Measurements from ENCODE around the gene IGFN1. TPM values are rescaled to one million over a fixed set of nuclear protein-coding genes. Genes with fewer than 3 reads are reported as not detected.
"Not testable (repeated sequence)": the region's sequence is repeated elsewhere in the genome, so short reads cannot be mapped to it uniquely, and the experiment has no call there.

IGFN1 gene
- total RNA-seq, 1 experiment from 2014 or later = 0.24 TPM

DNA sequence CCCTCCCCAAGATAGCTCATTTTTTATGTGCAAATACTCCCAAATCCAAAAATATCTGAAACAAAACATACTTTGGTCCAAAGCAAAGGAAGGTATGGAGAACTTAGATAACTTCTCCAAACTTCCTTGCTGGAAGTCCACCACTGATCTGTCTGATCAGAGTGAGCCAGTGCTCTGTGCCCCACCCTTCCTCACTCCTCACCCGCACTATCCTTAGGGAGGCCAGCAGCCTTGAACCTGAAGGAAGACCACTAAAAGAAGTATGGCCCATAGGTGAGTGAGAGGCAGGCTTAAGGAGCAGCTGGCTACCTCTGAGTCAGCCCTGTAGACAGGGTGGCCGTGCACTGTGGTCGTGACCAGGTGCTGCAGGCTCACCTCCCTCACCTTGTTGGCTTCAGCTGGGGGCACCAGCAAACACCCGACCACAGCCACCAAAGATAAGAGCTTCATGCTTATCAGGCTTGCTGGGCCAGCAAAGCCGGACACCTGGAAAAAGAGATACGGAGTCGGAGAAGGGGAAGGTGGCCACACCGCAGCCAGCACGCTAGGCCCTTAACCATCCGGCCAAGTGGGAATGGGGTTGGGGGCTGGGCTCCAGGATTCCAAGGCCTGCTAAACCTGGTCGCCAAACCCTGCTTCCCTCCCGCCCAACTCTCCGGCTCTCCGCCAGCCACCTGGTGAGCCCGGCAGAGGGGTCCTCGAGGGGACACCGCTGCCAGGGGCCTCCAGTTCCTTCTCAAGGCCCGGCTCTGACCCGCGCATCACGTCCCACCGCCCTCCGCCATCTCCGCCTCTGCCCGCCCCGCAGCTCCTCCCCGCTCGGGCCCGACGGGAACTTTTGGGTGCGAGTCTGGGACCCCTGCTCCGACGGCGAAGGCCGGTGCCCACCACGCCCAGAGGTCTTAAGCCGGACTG lies 36.9 kb upstream of the IGFN1 start:
- Histone ChIP-seq H3K4me3 (ENCODE audit: insufficient read depth, low read depth, low read length) (peak overlapping the region; percentile 69), H3K36me3 (replicated peaks; ENCODE audit: control insufficient read depth, insufficient read depth, low read length) (peaks cover 28% of the 10 kb centered on the region), H3K27me3 (ENCODE audit: control insufficient read depth, insufficient read depth, low read length) (no peaks in the 10 kb centered on the region; the same call in 1 of the 2 replicates)
- DNase-seq = no peak

DNA sequence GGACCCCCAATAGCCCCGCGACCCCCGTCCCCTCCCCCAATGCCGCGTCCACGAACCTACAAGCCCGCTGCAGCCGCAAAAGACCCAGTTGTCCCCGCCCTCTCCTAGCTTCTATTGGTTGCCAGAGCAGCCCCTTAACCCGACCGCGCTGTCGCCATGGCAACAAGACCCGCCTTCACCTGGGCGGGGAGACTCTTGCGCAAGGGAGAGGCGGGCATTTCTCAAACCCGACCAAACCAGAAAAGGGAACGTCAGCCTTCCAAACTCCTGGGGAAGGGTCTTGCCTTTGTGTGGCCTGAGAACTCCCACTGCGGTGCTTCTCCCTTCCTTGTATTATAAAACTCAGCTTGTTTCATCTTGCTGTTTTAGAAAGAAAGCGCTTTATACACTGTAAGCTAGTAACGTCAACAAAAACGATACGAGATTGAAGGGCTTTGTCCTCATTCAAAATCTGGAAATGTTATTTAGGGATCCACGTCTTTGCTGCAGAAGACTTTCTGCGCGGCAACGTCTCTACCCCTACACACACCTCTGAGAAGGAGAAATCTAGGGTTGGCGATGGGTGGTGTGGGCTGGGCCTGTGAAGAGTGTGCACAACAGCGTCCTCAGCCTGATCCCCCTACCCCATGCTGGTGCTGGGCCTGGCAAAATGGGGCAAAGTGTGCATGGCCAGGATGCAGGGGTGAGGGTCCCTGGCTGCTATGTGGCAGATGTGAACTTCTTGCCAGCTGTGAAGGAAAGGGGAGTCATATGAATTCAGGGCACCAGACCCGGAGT lies 36.0 kb upstream of the IGFN1 start, which contains the start of gene TMEM9:
TMEM9 (minus strand) TSS at position 86 of the 777 bp plus-strand sequence. CDS start 551 bp downstream, outside the sequence.
- H3K4me3 ChIP-seq (ENCODE audit: insufficient read depth, low read depth, low read length) = peak within 1 kb of the TSS; percentile 69
- H3K36me3 ChIP-seq (replicated peaks; ENCODE audit: control insufficient read depth, insufficient read depth, low read length) = peaks cover 23% of the 10 kb centered on the region

GRCh38 chr1:201155354-201155753 lies 35.3 kb upstream of the IGFN1 start:
- Histone ChIP-seq H3K36me3 (replicated peaks; ENCODE audit: control insufficient read depth, insufficient read depth, low read length) (peaks cover 15% of the 10 kb centered on the region), H3K4me3 (ENCODE audit: insufficient read depth, low read depth, low read length) (no peak overlapping the region), H3K27me3 (ENCODE audit: control insufficient read depth, insufficient read depth, low read length) (no peaks in the 10 kb centered on the region; the same call in 1 of the 2 replicates)
- no peak for DNase-seq

More for the DNA sequence above, 36.0 kb upstream of the IGFN1 start, which contains the start of gene TMEM9:
- H3K27me3 ChIP-seq (ENCODE audit: control insufficient read depth, insufficient read depth, low read length) = no peaks in the 10 kb centered on the region; the same call in 1 of the 2 replicates
- DNase-seq = peak; percentile 96

DNA sequence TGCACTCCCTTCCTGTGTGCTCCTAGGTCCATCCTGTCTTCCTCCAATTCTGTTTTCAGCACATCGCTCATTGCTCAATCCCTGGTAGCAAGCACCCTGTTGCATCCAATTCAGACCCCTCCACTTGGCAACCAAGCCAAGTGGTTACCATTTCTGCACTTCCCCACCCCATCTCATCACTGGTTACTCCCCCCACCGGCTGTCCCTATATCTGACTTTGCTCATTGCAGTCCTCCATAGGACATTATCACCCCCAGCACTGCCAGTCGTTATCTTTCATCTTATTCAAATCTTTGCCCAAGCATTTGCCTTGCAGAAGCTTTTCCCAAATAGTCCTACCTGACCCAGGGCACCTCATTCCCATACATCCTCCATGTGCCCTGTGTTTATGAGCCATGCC lies 34.3 kb upstream of the IGFN1 start:
- Histone ChIP-seq H3K36me3 (replicated peaks; ENCODE audit: control insufficient read depth, insufficient read depth, low read length) (peaks cover 8% of the 10 kb centered on the region; the same call in 1 of the 2 replicates), H3K27me3 (ENCODE audit: control insufficient read depth, insufficient read depth, low read length) (no peaks in the 10 kb centered on the region; the same call in 1 of the 2 replicates), H3K4me3 (ENCODE audit: insufficient read depth, low read depth, low read length) (no peak overlapping the region)
- DNase-seq = no peak

GRCh38 chr1:201156819-201157218 lies 33.8 kb upstream of the IGFN1 start:
- Histone ChIP-seq H3K36me3 (replicated peaks; ENCODE audit: control insufficient read depth, insufficient read depth, low read length) (peaks cover 4% of the 10 kb centered on the region; the same call in 1 of the 2 replicates), H3K4me3 (ENCODE audit: insufficient read depth, low read depth, low read length) (no peak overlapping the region), H3K27me3 (ENCODE audit: control insufficient read depth, insufficient read depth, low read length) (no peaks in the 10 kb centered on the region; the same call in 1 of the 2 replicates)
- DNase-seq = no peak

DNA sequence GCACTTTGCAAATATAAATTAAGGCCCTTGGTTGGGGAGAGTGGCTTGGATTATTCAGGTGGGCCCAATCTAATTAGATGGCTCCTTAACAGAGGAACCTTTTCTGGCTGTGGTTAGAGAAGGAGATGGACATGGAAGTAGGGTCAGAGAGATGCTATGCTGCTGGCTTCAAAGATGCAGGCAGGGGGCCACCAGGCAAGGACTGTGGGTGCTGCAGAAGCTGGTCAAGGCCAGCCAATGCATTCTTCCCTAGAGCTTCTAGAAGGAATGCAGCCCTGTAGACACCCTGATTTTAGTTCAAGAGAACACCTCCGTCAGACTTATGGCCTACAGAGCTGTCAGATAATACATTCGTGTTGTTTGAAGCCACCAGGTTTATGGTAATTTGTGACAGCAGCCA lies 32.7 kb upstream of the IGFN1 start:
- Histone ChIP-seq H3K36me3 (replicated peaks; ENCODE audit: control insufficient read depth, insufficient read depth, low read length) (no peaks in the 10 kb centered on the region), H3K4me3 (ENCODE audit: insufficient read depth, low read depth, low read length) (no peak overlapping the region), H3K27me3 (ENCODE audit: control insufficient read depth, insufficient read depth, low read length) (no peaks in the 10 kb centered on the region; the same call in 1 of the 2 replicates)
- DNase-seq = no peak

DNA sequence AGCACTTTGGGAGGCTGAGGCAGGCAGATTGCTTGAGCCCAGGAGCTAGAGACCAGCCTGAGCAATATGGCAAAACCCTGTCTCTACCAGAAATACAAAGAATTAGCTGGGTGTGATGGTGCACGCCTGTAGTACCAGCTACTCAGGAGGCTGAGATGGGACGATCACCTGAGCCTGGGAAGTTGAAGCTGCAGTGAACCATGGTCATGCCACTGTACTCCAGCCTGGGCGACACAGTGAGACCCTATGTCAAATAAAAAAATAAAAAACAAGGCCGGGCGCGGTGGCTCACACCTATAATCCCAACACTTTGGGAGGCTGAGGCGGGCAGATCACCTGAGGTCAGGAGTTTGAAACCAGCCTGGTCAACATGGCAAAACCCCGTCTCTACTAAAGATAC lies 27.6 kb upstream of the IGFN1 start:
- not testable (repeated sequence) for DNase-seq; H3K4me3 ChIP-seq (ENCODE audit: insufficient read depth, low read depth, low read length); H3K27me3 ChIP-seq (ENCODE audit: control insufficient read depth, insufficient read depth, low read length); H3K36me3 ChIP-seq (replicated peaks; ENCODE audit: control insufficient read depth, insufficient read depth, low read length)

DNA sequence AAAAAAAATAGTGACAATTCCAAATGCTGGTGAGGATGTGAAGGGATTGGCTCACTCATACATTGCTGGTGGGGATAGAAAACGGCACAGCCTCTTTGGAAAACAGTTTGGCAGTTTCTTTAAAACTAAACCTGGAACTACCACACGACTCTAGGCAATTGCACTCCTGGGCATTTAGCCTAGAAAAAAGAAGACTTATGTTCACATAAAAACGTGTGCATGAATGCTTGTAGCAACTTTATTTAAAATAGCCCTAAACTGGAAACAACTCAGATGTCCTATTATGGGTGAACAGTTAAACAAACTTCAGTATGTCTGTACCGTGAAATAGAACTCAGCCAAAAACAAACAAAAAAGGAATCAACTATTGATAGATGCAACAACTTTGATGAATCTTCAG lies 26.9 kb upstream of the IGFN1 start:
- H3K4me3 ChIP-seq (ENCODE audit: insufficient read depth, low read depth, low read length) = no peak overlapping the region
- no peaks in the 10 kb centered on the region for H3K36me3 ChIP-seq (replicated peaks; ENCODE audit: control insufficient read depth, insufficient read depth, low read length)
- no peak for DNase-seq
- no peaks in the 10 kb centered on the region for H3K27me3 ChIP-seq (ENCODE audit: control insufficient read depth, insufficient read depth, low read length)

DNA sequence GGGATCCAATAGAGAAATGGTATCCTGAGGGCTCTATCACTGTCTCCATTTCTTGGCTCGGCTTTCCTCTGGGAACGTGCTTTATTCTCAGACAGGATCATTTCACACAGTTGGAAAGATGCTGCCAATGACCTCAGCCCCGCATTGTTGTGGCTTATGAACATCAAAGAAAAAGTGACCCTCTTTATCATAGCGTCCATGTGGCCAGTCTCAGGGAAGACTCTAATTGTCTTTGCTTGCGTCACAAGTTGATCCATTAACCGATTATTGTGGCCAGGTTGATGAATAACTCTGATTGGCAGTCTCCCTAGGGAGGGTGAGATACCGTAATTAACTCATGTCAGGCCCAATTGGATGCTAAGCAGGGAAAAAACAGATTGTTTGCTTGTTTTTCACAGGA lies 26.0 kb upstream of the IGFN1 start:
- Histone ChIP-seq H3K36me3 (replicated peaks; ENCODE audit: control insufficient read depth, insufficient read depth, low read length) (no peaks in the 10 kb centered on the region), H3K27me3 (ENCODE audit: control insufficient read depth, insufficient read depth, low read length) (no peaks in the 10 kb centered on the region; the same call in 1 of the 2 replicates), H3K4me3 (ENCODE audit: insufficient read depth, low read depth, low read length) (no peak overlapping the region)
- DNase-seq = no peak

DNA sequence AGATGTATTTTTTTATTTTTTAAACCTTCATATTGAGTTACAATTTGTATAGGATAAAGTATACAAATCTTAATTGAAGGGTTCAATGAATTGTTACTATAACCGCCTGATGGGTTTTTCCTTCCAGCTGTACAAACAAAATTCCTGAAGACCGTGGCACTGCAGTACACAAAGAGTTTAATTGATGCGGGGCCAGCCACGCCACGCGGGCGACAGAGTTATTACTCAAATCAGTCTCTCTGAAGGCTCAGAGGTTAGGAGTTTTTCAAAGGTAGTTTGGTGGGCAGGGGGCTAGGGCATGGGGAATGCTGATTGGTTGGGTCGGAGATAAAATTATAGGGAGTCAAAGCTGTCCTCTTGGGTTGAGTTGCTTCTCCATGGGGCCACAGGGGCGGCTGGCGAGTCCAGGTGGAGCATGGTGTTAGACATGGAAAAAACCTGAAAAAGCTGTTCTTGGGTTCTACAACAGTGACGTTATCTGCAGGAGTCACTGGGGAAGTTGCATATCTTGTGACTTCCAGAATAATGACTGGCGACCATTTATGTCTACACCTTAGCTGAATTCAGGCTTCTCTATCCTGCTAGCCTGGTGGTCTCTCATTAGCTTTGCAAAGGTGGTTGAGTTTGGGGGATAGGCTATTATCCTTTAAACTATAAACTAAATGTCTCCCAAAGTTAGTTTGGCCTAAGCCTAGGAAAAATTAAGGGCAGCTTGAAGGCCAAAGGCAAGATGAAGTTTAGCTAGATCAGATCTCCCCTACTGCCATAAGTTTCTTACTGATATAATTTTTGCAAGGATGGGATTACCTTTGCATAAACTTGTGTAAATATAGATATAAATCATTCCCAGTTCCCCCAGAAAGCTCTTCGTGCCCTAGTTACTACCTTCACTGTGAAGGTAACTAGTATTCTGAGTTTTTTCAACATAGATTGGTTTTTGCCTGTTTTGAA lies 23.3 kb upstream of the IGFN1 start:
- Histone ChIP-seq H3K27me3 (ENCODE audit: control insufficient read depth, insufficient read depth, low read length) (peaks cover 2% of the 10 kb centered on the region; the same call in 1 of the 2 replicates), H3K4me3 (ENCODE audit: insufficient read depth, low read depth, low read length) (no peak overlapping the region), H3K36me3 (replicated peaks; ENCODE audit: control insufficient read depth, insufficient read depth, low read length) (no peaks in the 10 kb centered on the region)
- DNase-seq = no peak

DNA sequence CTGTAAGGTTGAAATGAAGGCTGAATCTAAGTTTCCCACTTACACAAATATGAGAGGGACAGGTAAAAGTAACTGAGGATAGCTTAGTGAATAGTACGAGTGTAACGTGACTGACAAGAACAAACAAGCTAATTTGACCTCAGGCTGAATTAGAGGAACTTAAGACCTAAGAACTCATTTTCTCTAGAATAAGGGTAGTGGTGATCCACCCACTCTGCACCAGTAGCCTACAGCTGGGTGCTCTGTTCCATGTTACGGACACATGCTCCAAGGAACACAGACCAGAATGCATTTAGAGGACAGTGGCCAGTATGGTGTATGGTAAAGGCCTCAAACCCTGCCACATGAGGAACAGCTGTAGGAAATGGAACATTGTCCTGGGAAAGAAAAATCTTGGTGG lies 21.4 kb upstream of the IGFN1 start:
- Histone ChIP-seq H3K4me3 (ENCODE audit: insufficient read depth, low read depth, low read length) (no peak overlapping the region), H3K27me3 (ENCODE audit: control insufficient read depth, insufficient read depth, low read length) (peaks cover 2% of the 10 kb centered on the region; the same call in 1 of the 2 replicates), H3K36me3 (replicated peaks; ENCODE audit: control insufficient read depth, insufficient read depth, low read length) (no peaks in the 10 kb centered on the region)
- no peak for DNase-seq

DNA sequence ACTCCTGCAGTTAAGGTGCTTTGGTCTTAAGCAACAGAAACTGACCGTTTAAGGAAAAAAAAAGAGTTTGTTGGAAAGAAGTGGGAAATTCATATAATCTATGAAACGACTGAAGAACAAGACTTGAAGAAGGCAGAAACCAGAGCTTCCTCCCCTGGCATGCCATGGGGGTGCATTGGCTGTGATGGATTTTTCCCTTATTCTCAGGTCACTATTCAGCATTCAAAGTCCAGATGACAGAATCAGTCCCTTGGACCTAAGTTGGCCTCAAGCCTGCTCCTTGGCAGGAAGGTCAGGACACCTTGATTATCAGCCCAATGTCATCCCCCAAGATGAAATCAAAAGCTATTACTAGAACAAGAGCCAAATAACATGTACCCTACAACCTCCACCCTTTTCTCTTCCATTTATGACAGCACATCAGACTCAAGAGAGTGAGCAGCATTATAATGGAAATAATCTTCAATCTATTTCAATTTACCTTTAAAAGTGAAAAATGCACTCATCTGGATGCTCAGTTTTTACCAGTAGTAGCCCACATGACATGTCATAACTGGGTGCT lies 20.6 kb upstream of the IGFN1 start:
- H3K27me3 ChIP-seq (ENCODE audit: control insufficient read depth, insufficient read depth, low read length) = peaks cover 2% of the 10 kb centered on the region; the same call in 1 of the 2 replicates
- no peaks in the 10 kb centered on the region for H3K36me3 ChIP-seq (replicated peaks; ENCODE audit: control insufficient read depth, insufficient read depth, low read length)
- no peak overlapping the region for H3K4me3 ChIP-seq (ENCODE audit: insufficient read depth, low read depth, low read length)
- DNase-seq = no peak

DNA sequence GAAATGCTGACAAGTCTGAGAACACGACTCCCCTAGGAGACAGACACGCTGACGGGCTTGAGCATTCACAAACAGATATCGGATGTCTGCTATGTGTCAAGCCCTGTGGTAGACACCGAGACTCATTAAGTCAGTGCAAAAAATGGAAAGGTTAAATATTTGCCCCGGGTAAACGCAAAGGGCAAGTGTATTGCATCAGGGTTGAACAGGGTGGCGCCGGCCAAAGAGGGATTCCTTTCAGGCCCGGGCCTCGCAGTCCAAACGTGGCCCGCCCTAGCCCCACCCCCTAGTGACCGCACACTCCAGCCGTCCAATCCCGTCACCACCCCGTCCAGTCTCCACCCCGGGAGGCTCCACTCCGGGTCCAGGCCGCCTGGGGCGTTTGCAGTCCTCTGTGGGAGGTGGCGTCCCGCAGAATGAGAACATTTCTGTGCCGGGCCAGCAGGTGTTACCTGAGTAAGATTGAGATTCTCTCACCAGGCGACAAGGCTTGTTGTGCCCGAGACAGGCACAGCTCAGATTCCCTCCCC lies 20.0 kb upstream of the IGFN1 start:
- DNase-seq = peak; percentile 96
- peak overlapping the region; percentile 70 for H3K4me3 ChIP-seq (ENCODE audit: insufficient read depth, low read depth, low read length)
- no peaks in the 10 kb centered on the region for H3K36me3 ChIP-seq (replicated peaks; ENCODE audit: control insufficient read depth, insufficient read depth, low read length)
- peaks cover 2% of the 10 kb centered on the region; the same call in 1 of the 2 replicates for H3K27me3 ChIP-seq (ENCODE audit: control insufficient read depth, insufficient read depth, low read length)

All from H7 (cell line).